GM12873 (cell line): ENCODE results near the gene UIMC1.

Experiments
- TF ChIP-seq, protein P1 (sequence below): IDR thresholded peaks from 2 replicates; pipeline ENCODE4 v1.5.1; 2012; ENCODE audit warnings: low read depth, mild to moderate bottlenecking, moderate library complexity, low read length, control low read depth; ENCODE audit not compliant: insufficient read depth; ENCODE audit errors: missing control alignments

Gene UIMC1

DNA sequence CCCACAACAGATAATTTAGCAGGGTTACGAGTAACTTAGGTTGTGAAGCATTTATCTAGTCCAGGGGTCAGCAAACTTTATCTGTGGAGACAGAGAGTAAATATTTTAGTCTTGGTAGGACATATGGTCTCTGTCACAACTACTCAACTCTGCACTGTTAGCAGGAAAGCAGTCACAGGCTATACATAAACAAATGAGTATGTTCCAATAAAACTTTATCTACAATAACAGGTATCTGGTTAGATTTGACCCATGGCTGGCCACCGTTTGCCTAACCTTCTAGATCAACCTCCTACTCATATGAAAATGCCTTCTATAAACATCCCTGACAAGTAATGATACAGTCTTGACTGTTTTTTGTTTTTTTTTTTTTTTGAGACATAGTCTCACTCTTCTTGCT is 94.5 kb downstream of the UIMC1 start:
- TF ChIP-seq, protein P1, sequence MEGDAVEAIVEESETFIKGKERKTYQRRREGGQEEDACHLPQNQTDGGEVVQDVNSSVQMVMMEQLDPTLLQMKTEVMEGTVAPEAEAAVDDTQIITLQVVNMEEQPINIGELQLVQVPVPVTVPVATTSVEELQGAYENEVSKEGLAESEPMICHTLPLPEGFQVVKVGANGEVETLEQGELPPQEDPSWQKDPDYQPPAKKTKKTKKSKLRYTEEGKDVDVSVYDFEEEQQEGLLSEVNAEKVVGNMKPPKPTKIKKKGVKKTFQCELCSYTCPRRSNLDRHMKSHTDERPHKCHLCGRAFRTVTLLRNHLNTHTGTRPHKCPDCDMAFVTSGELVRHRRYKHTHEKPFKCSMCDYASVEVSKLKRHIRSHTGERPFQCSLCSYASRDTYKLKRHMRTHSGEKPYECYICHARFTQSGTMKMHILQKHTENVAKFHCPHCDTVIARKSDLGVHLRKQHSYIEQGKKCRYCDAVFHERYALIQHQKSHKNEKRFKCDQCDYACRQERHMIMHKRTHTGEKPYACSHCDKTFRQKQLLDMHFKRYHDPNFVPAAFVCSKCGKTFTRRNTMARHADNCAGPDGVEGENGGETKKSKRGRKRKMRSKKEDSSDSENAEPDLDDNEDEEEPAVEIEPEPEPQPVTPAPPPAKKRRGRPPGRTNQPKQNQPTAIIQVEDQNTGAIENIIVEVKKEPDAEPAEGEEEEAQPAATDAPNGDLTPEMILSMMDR: no peak

DNA sequence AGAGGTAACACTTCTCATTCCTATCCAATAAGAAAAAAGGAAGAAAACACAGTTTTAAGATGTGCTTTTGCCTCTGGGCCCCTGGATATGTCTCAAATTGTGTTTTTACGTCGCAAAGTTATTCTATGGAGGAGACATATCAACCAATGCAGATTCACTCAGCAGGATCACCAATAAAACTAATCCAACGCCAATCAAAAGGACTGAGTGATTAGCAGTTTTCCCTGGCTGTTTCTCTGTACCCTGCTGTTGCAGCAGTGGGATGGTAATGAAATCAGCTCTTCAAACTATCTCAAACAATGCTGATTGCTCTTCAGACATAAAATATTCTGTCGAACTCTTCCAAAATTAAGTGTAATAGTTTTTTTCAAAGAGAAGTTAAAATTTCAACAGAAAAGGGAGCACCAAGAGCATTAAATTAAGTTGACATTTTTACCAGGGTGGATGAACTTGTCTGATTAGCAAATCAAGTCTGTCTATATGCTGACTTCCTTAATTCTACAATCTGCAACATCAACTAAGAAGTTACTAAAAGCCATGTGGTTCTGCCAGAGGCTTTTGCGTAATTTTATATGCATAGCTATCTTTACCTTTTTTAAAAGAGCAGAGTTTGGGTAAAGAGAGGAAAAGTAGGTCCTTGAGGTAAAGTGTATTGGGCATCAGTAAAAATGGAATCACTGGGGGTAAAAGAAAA is 97.8 kb downstream of the UIMC1 start:
- TF ChIP-seq, protein P1: no peak

DNA sequence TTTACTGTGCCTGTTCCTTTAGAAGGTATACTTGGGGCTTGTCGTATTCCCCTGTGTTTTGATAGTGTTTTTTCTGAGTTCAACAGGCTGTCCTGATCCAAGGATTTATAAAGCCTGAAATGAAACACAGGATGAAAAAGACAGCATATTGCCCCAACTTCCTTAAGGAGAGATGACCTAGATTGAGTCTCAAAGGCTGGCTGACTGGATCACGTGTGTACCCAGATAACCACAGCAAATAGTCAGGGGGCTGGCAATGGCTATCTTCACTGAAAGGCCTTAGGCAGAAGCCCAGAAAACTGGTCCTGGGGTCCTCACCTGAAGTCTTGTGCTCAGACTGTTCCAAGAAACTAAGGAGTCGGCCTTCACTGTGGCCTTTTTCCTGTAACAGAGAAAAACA is 99.8 kb downstream of the UIMC1 start:
- TF ChIP-seq, protein P1: no peak

DNA sequence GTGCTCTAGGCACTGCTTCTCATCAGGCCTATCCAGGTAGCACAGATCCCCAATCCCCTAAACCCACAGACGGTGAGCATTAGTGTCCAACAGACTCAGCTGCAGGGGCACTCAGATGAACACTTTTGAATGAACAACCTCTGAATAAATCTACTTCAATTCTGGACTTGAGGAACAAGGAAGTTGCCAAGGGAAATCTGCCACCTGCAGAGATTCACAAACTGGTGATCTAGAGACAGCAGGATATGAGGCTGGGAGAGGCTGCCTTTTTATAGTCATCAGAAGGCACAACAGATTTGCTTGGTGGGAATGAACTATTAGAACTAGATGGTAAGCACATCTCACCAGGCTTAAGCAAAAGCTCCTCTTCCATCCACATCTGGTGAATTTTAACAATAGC is 100.5 kb downstream of the UIMC1 start:
- TF ChIP-seq, protein P1: no peak

DNA sequence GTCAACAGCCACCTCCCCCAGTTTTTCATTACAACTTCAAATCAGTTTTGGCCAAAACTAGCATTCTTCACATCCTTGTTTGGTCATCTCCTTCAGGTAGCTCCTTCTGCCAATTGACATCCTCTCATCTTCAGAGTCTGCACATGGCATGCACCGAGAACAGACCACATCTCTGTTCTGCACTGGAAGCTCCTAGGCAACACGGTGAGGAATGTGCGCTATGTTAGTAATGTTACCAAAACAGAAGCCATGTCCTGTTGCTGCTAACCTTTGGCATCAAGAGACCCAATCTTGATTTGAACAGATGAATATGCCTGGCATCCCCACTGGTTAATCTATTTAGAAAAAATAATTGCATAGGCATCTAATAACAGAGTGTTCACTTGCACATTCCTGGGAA is 102.3 kb downstream of the UIMC1 start:
- TF ChIP-seq, protein P1: no peak

DNA sequence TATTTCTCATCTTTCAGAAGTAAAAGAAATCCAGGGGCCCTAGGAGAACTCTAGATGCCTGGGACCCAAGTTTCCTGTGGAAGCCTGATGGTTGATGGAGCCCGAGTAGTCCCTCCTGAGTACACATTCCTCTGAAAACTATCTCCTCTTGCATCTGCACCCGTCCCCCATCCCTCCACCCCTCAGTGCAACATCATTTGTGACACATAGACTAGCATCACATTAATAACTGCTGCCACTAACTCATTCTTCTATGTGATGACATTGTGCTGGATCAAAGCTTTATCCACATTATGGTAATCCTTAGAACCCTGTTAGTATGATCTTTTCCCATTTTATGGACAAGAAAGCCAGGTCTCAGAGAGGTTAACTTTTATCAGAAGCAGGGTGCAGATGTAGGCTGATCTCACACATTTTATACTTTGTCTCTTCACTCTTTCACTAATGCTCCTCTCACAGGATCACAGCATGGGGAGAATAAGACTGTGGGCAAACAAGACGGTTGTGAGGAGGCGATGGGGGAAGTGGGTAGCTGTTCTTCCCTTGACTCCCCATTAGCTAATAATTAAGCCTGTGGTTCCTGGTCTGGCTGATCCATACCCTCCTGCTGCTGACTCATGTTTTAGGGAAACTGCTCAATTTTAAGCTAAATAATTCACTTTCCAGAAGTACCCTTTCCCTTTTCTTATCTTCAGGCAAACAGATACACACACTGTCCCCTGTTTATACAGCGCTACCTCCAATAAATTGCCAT is 103.5 kb downstream of the UIMC1 start:
- TF ChIP-seq, protein P1: no peak

DNA sequence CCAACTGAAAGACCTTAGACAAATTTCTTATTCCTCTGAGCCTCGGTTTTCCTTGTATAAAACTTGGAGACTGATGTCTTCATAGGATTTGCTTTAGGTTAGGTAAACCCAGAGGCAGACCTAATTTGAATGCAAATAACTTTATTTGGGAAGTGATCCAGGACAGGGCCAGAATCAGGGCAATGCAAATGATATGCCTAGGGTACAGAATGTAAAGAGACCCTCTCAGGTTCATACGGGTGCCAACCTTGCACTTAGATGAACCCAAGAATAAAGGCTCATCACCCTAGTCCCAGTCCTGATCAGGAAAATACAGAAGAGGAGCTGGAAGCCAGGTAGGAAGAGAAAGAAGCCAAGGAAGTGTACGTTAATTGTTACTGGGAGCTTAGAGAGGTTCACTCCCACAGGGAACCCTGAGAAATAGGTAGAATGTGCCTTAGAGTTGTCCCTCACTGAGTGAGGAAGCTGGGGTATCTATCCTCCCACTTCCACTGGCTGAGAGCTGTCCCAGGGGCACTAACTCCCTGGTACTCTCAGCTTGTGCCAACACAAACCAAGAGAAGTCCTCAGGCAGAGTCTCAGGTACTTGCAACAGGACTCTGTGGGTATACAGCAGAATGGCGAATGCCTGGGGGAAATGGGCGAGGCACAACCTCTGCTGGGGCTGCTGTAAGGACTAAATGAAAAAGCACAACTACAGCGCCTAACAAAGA is 104.3 kb downstream of the UIMC1 start:
- TF ChIP-seq, protein P1: no peak
